Memory B cell (primary cell): ENCODE data around the gene UROC1.

ENCODE experiments used
- ATAC-seq: fragments of 150-1000 bp; cut with Tn5 transposase; 2 replicates; pipeline ENCODE4 v1.10.0; 2021; ENCODE audit warnings: low read depth, mild to moderate bottlenecking, moderate library complexity
- DNase-seq, 2 donors: peaks; one replicate each; pipeline ENCODE4 v3.0.0; 2022; ENCODE audit warnings: low spot score in 2 of 2
- H3K27ac Mint-ChIP-seq: one replicate; pipeline ENCODE4 v1.8.0; 2022; ENCODE audit warnings: mild to moderate bottlenecking, moderate library complexity, mixed read lengths
- H3K27me3 Mint-ChIP-seq: one replicate; pipeline ENCODE4 v1.8.0; 2022; ENCODE audit warnings: mixed read lengths
- H3K36me3 Mint-ChIP-seq: one replicate; pipeline ENCODE4 v1.8.0; 2022; ENCODE audit warnings: mild to moderate bottlenecking, mixed read lengths
- H3K4me1 Mint-ChIP-seq: one replicate; pipeline ENCODE4 v1.8.0; 2022; ENCODE audit warnings: mixed read lengths
- H3K4me3 Mint-ChIP-seq: one replicate; pipeline ENCODE4 v1.8.0; 2022; ENCODE audit warnings: mild to moderate bottlenecking, moderate library complexity, mixed read lengths
- H3K9me3 Mint-ChIP-seq: one replicate; pipeline ENCODE4 v1.8.0; 2022; ENCODE audit warnings: mixed read lengths

UROC1 gene

GRCh38 chr3:126434931-126435411 lies 82.6 kb downstream of the UROC1 start:
- H3K27ac Mint-ChIP-seq: no peak overlapping the region
- peaks cover 35% of the 10 kb centered on the region for H3K36me3 Mint-ChIP-seq
- no peak overlapping the region for H3K4me3 Mint-ChIP-seq
- no peaks in the 10 kb centered on the region for H3K9me3 Mint-ChIP-seq
- H3K27me3 Mint-ChIP-seq: no peaks in the 10 kb centered on the region
- peaks cover 2% of the 10 kb centered on the region for H3K4me1 Mint-ChIP-seq
- ATAC-seq (no peak), DNase-seq (no peak)

GRCh38 chr3:126434264-126434590 lies 83.3 kb downstream of the UROC1 start:
- Mint-ChIP-seq H3K27ac (no peak overlapping the region), H3K4me3 (no peak overlapping the region), H3K9me3 (no peaks in the 10 kb centered on the region), H3K27me3 (no peaks in the 10 kb centered on the region), H3K36me3 (peaks cover 32% of the 10 kb centered on the region), H3K4me1 (peaks cover 2% of the 10 kb centered on the region)
- ATAC-seq: no peak
- DNase-seq: no peak

- H3K27ac Mint-ChIP-seq: no peak overlapping the region
- no peaks in the 10 kb centered on the region for H3K27me3 Mint-ChIP-seq
- H3K4me1 Mint-ChIP-seq: peaks cover 2% of the 10 kb centered on the region
- ATAC-seq (no peak), DNase-seq (no peak)
- H3K4me3 Mint-ChIP-seq: no peak overlapping the region
- no peaks in the 10 kb centered on the region for H3K9me3 Mint-ChIP-seq
- H3K36me3 Mint-ChIP-seq: peaks cover 30% of the 10 kb centered on the region
These were observed 83.9 kb downstream of the UROC1 start for GRCh38 chr3:126433496-126434263.

- DNase-seq (no peak), ATAC-seq (no peak)
- H3K4me1 Mint-ChIP-seq: peaks cover 2% of the 10 kb centered on the region
- no peak overlapping the region for H3K27ac Mint-ChIP-seq
- no peaks in the 10 kb centered on the region for H3K9me3 Mint-ChIP-seq
- H3K27me3 Mint-ChIP-seq: no peaks in the 10 kb centered on the region
- H3K4me3 Mint-ChIP-seq: no peak overlapping the region
- peaks cover 27% of the 10 kb centered on the region for H3K36me3 Mint-ChIP-seq
These were observed 84.5 kb downstream of the UROC1 start for GRCh38 chr3:126433105-126433430.

- DNase-seq (no peak), ATAC-seq (no peak)
- Mint-ChIP-seq H3K4me1 (peaks cover 2% of the 10 kb centered on the region), H3K36me3 (peaks cover 24% of the 10 kb centered on the region), H3K9me3 (peaks cover 2% of the 10 kb centered on the region), H3K27me3 (no peaks in the 10 kb centered on the region), H3K4me3 (no peak overlapping the region), H3K27ac (no peak overlapping the region)
These were observed 85.0 kb downstream of the UROC1 start for GRCh38 chr3:126432361-126433104.
